Chondrocyte (in vitro differentiated cells): ENCODE data around the gene ENTPD2. TPM values are rescaled to one million over a fixed set of nuclear protein-coding genes. Genes with fewer than 3 reads are reported as not detected.

Experiments
- DNase-seq: peaks from one replicate; pipeline ENCODE4 v3.0.0; 2021; ENCODE audit warnings: mixed read lengths, low spot score
- H3K27ac Mint-ChIP-seq: one replicate; pipeline ENCODE4 v1.8.0; 2021; ENCODE audit warnings: mild to moderate bottlenecking, moderate library complexity, mixed read lengths; ENCODE audit not compliant: unreplicated experiment
- H3K27me3 Mint-ChIP-seq: 2 replicates; pipeline ENCODE4 v1.8.0; 2021; ENCODE audit warnings: low read depth, mixed read lengths
- H3K36me3 Mint-ChIP-seq: 2 replicates; pipeline ENCODE4 v1.8.0; 2021; ENCODE audit warnings: low read depth, mixed read lengths
- H3K4me1 Mint-ChIP-seq: 2 replicates; pipeline ENCODE4 v1.8.0; 2021; ENCODE audit warnings: low read depth, mild to moderate bottlenecking, mixed read lengths
- H3K4me3 Mint-ChIP-seq: one replicate; pipeline ENCODE4 v1.8.0; 2021; ENCODE audit warnings: mild to moderate bottlenecking, moderate library complexity, mixed read lengths; ENCODE audit not compliant: unreplicated experiment
- H3K9me3 Mint-ChIP-seq: 2 replicates; pipeline ENCODE4 v1.8.0; 2021; ENCODE audit warnings: low read depth, mixed read lengths
- CTCF ChIP-seq: fragments of 200-600 bp; sonication (generic); IDR thresholded peaks from 2 replicates; pipeline ENCODE4 v1.5.0; 2021; ENCODE audit warnings: antibody characterized with exemption, mild to moderate bottlenecking, moderate library complexity
- total RNA-seq: library from RNA; stranded (reverse); gene quantifications from 3 replicates; pipeline ENCODE4 v1.2.1, GENCODE V29; 2021

Gene ENTPD2
- total RNA-seq, 1 donor from 2014 or later, result 0.15 TPM

- DNase-seq, result no peak
- H3K4me3 Mint-ChIP-seq, result no peak overlapping the region
- H3K4me1 Mint-ChIP-seq, result peaks cover 9% of the 10 kb centered on the region
- no peaks in the 10 kb centered on the region for H3K9me3 Mint-ChIP-seq
- no peak overlapping the region for H3K27ac Mint-ChIP-seq
- H3K36me3 Mint-ChIP-seq, result peaks cover 1% of the 10 kb centered on the region
- no peak for TF ChIP-seq CTCF
- no peaks in the 10 kb centered on the region for H3K27me3 Mint-ChIP-seq
Measured at GRCh38 chr9:137073992-137074399, 20.1 kb upstream of the ENTPD2 start.

GRCh38 chr9:137071282-137071681 is 17.4 kb upstream of the ENTPD2 start:
- Mint-ChIP-seq H3K36me3 (no peaks in the 10 kb centered on the region), H3K27ac (peak overlapping the region; percentile 80), H3K27me3 (no peaks in the 10 kb centered on the region), H3K4me3 (peak overlapping the region; percentile 69), H3K9me3 (no peaks in the 10 kb centered on the region), H3K4me1 (peaks cover 13% of the 10 kb centered on the region)
- no peak for DNase-seq
- TF ChIP-seq CTCF, result no peak

GRCh38 chr9:137070906-137071275 is 17.0 kb upstream of the ENTPD2 start:
- DNase-seq, result no peak
- peaks cover 13% of the 10 kb centered on the region for H3K4me1 Mint-ChIP-seq
- no peaks in the 10 kb centered on the region for H3K36me3 Mint-ChIP-seq
- peak; percentile 35 for TF ChIP-seq CTCF
- H3K27ac Mint-ChIP-seq, result peak overlapping the region; percentile 80
- H3K27me3 Mint-ChIP-seq, result no peaks in the 10 kb centered on the region
- peak overlapping the region; percentile 69 for H3K4me3 Mint-ChIP-seq
- H3K9me3 Mint-ChIP-seq, result no peaks in the 10 kb centered on the region

- no peak for DNase-seq
- Mint-ChIP-seq H3K27ac (peak within 1 kb of the TSS; percentile 80), H3K9me3 (no peaks in the 10 kb centered on the region), H3K27me3 (no peaks in the 10 kb centered on the region), H3K4me1 (peaks cover 13% of the 10 kb centered on the region), H3K4me3 (peak within 1 kb of the TSS; percentile 69), H3K36me3 (no peaks in the 10 kb centered on the region)
- TF ChIP-seq CTCF, result no peak
Measured at GRCh38 chr9:137070201-137070905, 16.5 kb upstream of the ENTPD2 start, which contains the start of gene SAPCD2. SAPCD2 (minus strand) TSS chr9:137070557; CDS start chr9:137070460, 97 bp downstream.

- Mint-ChIP-seq H3K9me3 (no peaks in the 10 kb centered on the region), H3K27me3 (no peaks in the 10 kb centered on the region), H3K36me3 (no peaks in the 10 kb centered on the region), H3K4me3 (no peak overlapping the region), H3K27ac (no peak overlapping the region), H3K4me1 (peaks cover 13% of the 10 kb centered on the region)
- no peak for DNase-seq
- TF ChIP-seq CTCF, result no peak
Measured at GRCh38 chr9:137069508-137070091, 15.7 kb upstream of the ENTPD2 start.
